GM10248 (cell line): ENCODE data around the gene FRMD6.

Experiments
- CTCF ChIA-PET: fragments of 300-600 bp; sonication (Branson Sonifier 250); formaldehyde crosslinking; extraction: SDS; loops from one replicate; lab custom pipeline; 2021; ENCODE audit warnings: antibody characterized with exemption; lab: Yijun Ruan, JAX
- POLR2A ChIA-PET: fragments of 350-650 bp; sonication (Branson Sonifier 250); formaldehyde crosslinking; extraction: SDS; loops from one replicate; lab custom pipeline; 2020; ENCODE audit warnings: antibody characterized with exemption; lab: Yijun Ruan, JAX
- DNase-seq: peaks from one replicate; pipeline ENCODE4 v3.0.0; 2012; ENCODE audit errors: extremely low spot score
- CTCF ChIP-seq: IDR thresholded peaks from 2 replicates; pipeline ENCODE4 v1.5.1; 2012; ENCODE audit warnings: mild to moderate bottlenecking, low read depth; ENCODE audit errors: extremely low read depth, missing control alignments, control extremely low read depth

The FRMD6 gene

GRCh38 chr14:51616256-51616655, 35.5 kb upstream of the FRMD6 start:
- POLR2A ChIA-PET = no interaction called here
- CTCF ChIA-PET = interaction anchor here (1.2 to 1.6 kb wide), 2 partner anchors 22 to 35 kb away, joined by 3 to 4 read pairs; no protein-coding TSS in a partner anchor
- no peak for DNase-seq
- TF ChIP-seq CTCF = no peak

GRCh38 chr14:51616724-51617409, 34.8 kb upstream of the FRMD6 start:
- DNase-seq = no peak
- POLR2A ChIA-PET = no interaction called here
- TF ChIP-seq CTCF = no peak
- CTCF ChIA-PET = interaction anchor here (1.2 kb wide), 1 partner anchor 22 kb away, joined by 3 read pairs; no protein-coding TSS in a partner anchor

GRCh38 chr14:51619561-51619960, 32.1 kb upstream of the FRMD6 start:
- CTCF ChIA-PET = interaction anchor here (0.9 kb wide), 1 partner anchor 20 kb away, joined by 3 read pairs; no protein-coding TSS in a partner anchor
- no peak for DNase-seq
- POLR2A ChIA-PET = no interaction called here
- TF ChIP-seq CTCF = no peak

- ChIA-PET CTCF (interaction anchor here (0.9 kb wide), 1 partner anchor 79 kb away, joined by 3 read pairs; no protein-coding TSS in a partner anchor), POLR2A (no interaction called here)
- no peak for DNase-seq
- TF ChIP-seq CTCF = no peak
These were observed 31.7 kb upstream of the FRMD6 start for GRCh38 chr14:51620056-51620455.

GRCh38 chr14:51621654-51622053, 30.1 kb upstream of the FRMD6 start:
- ChIA-PET CTCF (interaction anchor here (0.9 to 1.7 kb wide), 5 partner anchors 12 to 213 kb away, joined by 3 to 5 read pairs (median 4); no protein-coding TSS in a partner anchor), POLR2A (no interaction called here)
- no peak for TF ChIP-seq CTCF
- DNase-seq = no peak

- no peak for TF ChIP-seq CTCF
- CTCF ChIA-PET = interaction anchor here (0.7 to 1.8 kb wide), 5 partner anchors 9 to 214 kb away, joined by 3 to 8 read pairs (median 4); no protein-coding TSS in a partner anchor
- POLR2A ChIA-PET = no interaction called here
- no peak for DNase-seq
These were observed 29.3 kb upstream of the FRMD6 start for GRCh38 chr14:51622376-51622775.
